ENCODE measurements around the gene AIM2.

AIM2 gene

DNA sequence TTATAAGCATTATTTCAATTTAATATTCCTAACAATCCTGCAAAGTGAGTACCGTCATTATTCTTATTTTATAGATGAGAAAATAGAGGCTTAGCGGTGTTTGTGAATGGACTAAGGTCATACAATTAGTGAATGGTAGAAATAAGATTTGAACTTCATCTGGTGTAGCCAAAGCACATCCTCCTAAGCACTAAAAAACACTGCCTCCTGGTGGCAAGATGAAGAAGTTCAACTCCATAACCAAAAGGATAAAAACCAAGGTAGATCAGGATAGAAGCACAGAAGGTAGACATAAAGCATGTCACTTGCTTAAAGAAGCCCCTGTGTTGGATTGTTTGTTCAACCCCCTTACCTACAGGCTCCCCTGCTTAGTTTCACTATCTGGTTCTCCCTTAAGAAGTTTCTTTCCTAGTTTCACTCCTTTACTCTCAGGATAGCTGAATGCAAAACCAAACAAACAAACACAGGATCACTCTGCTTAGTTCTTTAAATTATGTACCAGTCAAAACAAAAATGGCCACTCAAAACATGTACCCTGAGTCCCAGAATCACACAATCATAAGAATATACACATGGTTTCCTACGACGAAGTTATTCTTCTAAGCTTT lies 12.7 kb upstream of the AIM2 start:
- H3K27ac Mint-ChIP-seq = no peak overlapping the region
- no peaks in the 10 kb centered on the region for H3K36me3 Mint-ChIP-seq (ENCODE audit: low read depth)
- H3K4me1 Mint-ChIP-seq (ENCODE audit: low read depth) = peaks cover 35% of the 10 kb centered on the region
- no peaks in the 10 kb centered on the region for H3K27me3 Mint-ChIP-seq (ENCODE audit: low read depth)
- H3K4me3 Mint-ChIP-seq = no peak overlapping the region
- H3K9me3 Mint-ChIP-seq = no peaks in the 10 kb centered on the region

DNA sequence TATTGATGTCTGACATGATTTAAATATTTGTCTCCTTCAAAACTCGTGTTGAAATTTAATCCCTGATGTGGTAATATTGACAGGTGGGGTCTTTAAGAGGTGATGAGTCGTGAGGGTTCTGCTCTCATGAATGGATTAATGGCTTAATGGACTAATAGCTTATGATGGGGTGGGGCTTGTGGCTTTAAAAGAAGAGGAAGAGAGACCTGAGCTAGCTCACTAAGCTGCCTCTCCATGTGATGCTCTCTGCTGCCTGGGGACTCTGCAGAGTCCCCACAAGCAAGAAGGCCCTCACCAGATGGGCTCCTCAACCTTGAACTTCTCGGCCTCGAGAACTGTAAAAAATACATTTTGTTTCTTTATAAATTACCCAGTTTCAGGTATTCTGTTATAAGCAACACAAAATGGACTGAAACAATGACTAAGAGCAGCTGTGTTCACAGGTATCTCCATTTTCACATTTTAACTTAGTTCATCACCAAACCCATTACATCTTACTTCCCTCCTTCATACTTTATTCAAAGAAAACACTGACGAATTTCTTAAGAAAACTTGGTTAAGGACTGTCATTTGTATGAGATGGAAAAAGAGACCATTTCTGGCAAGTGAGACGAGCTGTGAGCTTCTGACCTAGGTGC lies 12.1 kb upstream of the AIM2 start:
- H3K36me3 Mint-ChIP-seq (ENCODE audit: low read depth) = no peaks in the 10 kb centered on the region
- no peaks in the 10 kb centered on the region for H3K27me3 Mint-ChIP-seq (ENCODE audit: low read depth)
- H3K4me1 Mint-ChIP-seq (ENCODE audit: low read depth) = peaks cover 37% of the 10 kb centered on the region
- peak overlapping the region; percentile 41 for H3K27ac Mint-ChIP-seq
- no peaks in the 10 kb centered on the region for H3K9me3 Mint-ChIP-seq
- no peak overlapping the region for H3K4me3 Mint-ChIP-seq

DNA sequence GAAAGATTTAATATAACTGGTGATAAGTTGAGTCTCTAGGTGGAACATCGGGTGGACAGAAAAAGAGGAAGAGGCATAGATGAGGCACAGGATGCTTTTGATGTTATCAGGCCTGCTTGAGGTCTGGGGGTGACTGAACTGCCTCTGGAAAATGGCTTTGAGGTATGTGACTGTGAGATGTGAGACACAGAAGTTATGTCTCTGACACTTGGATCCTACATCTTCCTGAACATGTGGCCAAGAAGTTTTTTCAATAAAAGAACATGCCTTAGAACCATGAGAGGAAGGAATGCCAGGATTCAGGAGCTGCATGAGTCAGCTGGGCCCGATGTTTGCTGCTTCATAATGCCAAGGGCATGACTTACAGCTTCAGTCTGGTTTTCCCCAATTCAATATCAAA lies 11.5 kb upstream of the AIM2 start:
- no peak overlapping the region for H3K4me3 Mint-ChIP-seq
- H3K4me1 Mint-ChIP-seq (ENCODE audit: low read depth) = peaks cover 37% of the 10 kb centered on the region
- H3K9me3 Mint-ChIP-seq = no peaks in the 10 kb centered on the region
- no peak overlapping the region for H3K27ac Mint-ChIP-seq
- H3K27me3 Mint-ChIP-seq (ENCODE audit: low read depth) = no peaks in the 10 kb centered on the region
- H3K36me3 Mint-ChIP-seq (ENCODE audit: low read depth) = no peaks in the 10 kb centered on the region

DNA sequence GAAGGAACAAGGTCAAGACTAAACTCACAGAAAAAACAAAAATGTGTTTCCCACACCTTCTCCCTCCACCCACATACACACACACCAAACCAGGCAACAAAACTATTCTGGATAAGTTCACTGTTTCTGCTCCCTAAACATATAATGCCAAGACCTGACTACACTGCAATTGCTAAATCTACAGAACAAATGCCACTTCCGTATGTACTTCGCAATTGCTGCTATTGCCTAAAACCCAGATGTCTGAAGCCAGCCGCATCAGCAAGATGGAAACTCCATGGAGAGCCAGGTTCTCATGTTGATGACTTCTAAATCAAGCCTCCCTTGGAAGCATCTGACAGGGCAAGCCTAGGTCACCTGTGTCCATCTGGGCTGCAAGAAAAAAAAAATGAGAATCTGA lies 8.3 kb upstream of the AIM2 start:
- Mint-ChIP-seq H3K27ac (no peak overlapping the region), H3K27me3 (ENCODE audit: low read depth) (no peaks in the 10 kb centered on the region), H3K36me3 (ENCODE audit: low read depth) (no peaks in the 10 kb centered on the region), H3K9me3 (no peaks in the 10 kb centered on the region), H3K4me1 (ENCODE audit: low read depth) (peaks cover 19% of the 10 kb centered on the region), H3K4me3 (no peak overlapping the region)

DNA sequence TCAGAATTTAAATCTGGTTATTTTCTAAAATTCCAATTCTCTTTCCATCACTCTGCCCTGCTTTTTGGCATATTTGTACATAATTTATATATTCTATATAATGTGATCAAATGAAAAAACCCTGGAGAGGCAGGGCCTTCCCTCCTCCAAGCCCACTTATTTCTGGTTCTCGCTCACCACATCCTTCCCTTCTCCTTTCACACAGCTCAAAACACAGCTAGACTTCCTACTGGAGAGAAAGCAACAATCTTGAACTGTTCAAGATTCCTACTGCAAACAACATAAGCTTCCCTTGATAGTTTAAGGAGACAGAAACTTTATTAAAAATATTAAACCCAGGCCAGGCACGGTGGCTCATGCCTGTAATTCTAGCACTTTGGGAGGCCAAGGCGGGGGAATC lies 7.6 kb upstream of the AIM2 start:
- Mint-ChIP-seq H3K4me1 (ENCODE audit: low read depth) (peaks cover 17% of the 10 kb centered on the region), H3K9me3 (no peaks in the 10 kb centered on the region), H3K27ac (no peak overlapping the region), H3K4me3 (no peak overlapping the region), H3K27me3 (ENCODE audit: low read depth) (no peaks in the 10 kb centered on the region), H3K36me3 (ENCODE audit: low read depth) (no peaks in the 10 kb centered on the region)

DNA sequence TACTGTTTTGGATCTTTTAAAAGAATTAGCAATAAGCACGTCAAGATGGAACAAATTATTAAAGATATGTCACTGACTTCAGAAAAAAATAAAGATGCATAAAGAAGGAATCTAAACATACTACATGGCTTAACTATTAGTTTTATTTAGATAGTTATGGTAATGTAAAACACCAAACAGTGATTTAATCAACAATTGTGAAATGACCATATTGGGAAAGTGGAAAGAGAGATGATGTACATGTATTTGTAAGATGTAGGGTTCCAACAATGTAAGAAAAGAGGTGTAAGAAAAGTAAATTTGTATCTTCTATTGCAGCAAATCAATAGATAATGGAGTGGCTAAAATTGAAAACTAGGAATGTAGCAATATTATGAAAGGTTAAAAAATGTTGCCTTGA lies 6.4 kb upstream of the AIM2 start:
- no peak overlapping the region for H3K4me3 Mint-ChIP-seq
- H3K27ac Mint-ChIP-seq = no peak overlapping the region
- peaks cover 10% of the 10 kb centered on the region for H3K4me1 Mint-ChIP-seq (ENCODE audit: low read depth)
- peaks cover 4% of the 10 kb centered on the region for H3K27me3 Mint-ChIP-seq (ENCODE audit: low read depth)
- H3K9me3 Mint-ChIP-seq = peaks cover 2% of the 10 kb centered on the region
- no peaks in the 10 kb centered on the region for H3K36me3 Mint-ChIP-seq (ENCODE audit: low read depth)

DNA sequence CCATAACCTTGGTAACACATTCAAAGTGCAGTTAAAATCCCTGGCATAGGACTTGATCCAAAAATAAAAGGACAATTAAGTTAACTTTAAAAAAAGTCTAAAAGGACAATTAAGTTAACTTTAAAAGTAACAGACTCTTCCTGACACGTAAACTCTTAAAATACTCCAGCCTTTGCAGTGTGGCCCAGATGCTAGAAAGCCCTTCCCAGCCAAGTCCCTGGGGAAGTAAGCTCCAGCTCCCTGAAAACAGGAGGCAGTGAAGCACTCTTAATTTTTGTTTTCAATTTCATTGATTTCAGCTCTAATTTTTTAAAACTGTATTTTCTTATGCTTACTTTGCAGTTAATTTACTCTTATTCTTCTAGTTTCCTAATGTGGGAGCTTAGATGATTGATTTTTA lies 5.1 kb upstream of the AIM2 start:
- Mint-ChIP-seq H3K4me1 (ENCODE audit: low read depth) (peaks cover 17% of the 10 kb centered on the region), H3K27me3 (ENCODE audit: low read depth) (peaks cover 4% of the 10 kb centered on the region), H3K9me3 (peaks cover 5% of the 10 kb centered on the region), H3K27ac (no peak overlapping the region), H3K36me3 (ENCODE audit: low read depth) (peaks cover 3% of the 10 kb centered on the region), H3K4me3 (no peak overlapping the region)

DNA sequence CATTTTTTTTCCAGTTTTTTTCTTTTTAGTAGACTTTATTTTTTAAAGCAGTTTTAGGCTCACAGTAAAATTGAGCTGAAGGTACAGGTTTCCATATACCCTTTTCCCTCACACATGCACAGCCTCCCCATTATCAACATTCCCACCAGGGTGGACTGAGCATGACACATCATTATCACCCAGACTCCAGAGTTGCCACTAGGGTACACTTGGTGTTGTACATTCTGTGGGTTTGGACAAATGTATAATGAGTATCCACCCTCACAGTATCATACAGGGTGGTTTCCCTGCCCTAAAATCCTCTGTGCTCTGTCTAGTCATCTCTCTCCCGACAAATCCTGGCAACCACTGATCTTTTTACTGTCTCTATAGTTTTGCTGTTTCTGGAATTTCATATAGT lies 3.0 kb upstream of the AIM2 start:
- H3K27me3 Mint-ChIP-seq (ENCODE audit: low read depth) = peaks cover 4% of the 10 kb centered on the region
- H3K27ac Mint-ChIP-seq = no peak overlapping the region

DNA sequence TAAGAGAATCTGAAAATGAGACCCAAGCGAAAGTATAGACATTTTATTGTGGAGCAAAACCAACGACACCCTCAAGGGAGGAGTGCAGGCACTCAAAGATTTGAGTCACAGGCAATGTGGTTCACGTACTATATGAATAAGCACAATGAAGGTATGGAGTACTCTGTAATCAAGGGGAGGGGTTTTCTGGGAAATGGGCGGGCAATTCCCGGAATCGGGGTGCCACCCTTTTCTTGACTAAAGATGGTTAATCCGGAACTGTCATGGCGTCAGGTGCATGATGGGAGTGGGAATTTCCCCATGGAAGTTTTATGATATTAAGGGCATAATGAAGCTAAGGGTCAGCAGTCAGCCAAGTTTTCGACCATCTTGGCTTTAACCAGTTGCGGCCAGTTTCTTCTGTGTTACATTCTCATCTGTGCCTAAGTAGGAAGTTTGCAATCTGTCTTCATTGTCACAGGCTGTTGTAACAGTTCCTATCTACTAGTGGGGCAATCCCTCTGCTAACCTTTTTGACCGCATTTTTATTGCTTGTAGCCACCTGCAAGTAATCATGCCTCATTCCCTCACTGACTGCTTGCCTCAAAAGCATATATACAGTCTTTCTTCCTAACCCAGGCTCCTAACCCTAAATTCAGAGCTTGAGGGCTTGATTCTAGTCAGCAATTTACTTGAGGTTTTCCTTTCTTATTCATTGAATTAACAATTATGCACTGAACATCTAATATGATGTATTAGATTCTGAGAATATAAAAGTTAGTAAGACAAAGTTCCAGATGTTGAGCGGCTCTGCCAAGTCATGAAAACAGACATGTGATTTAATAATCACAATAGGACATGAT lies 775 bp upstream of the AIM2 start:
- peaks cover 9% of the 10 kb centered on the region for H3K36me3 Mint-ChIP-seq (ENCODE audit: low read depth)
- peak overlapping the region; percentile 83 for H3K4me3 Mint-ChIP-seq
- peaks cover 39% of the 10 kb centered on the region for H3K4me1 Mint-ChIP-seq (ENCODE audit: low read depth)
- peak overlapping the region; percentile 97 for H3K27ac Mint-ChIP-seq
- peaks cover 5% of the 10 kb centered on the region for H3K9me3 Mint-ChIP-seq
- peaks cover 4% of the 10 kb centered on the region for H3K27me3 Mint-ChIP-seq (ENCODE audit: low read depth)

More for the DNA sequence above, 3.0 kb upstream of the AIM2 start:
- Mint-ChIP-seq H3K9me3 (peaks cover 5% of the 10 kb centered on the region), H3K36me3 (ENCODE audit: low read depth) (peaks cover 3% of the 10 kb centered on the region), H3K4me3 (no peak overlapping the region), H3K4me1 (ENCODE audit: low read depth) (peaks cover 32% of the 10 kb centered on the region)

DNA sequence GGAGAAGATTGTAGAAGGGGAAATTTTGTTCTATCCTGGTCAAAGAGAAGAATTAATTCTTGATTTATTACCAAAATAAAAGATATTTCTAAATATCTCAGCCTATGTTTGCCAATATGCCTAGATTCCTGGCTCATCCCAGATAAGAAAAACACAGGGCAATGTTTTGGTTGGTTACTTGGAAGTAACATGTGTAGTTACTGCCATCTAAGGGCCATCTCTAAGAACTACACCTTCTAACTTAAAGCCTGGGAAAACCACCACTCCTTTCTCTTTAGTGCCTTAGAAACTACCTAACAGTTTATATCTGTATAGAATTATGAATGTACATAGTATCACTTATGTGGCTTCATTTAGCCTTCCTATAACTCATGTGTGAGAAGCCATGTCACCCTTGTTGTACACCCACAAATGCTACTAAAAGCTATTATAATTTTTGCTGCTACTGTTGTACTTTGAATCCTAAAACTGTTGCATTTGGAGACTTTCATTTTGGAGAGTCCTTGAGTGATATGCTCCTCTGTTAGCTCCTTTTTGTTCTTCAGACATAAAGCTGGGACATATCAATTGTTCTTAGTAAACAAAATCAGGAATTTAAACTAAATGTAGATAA lies 4.5 kb downstream of the AIM2 start:
- H3K4me1 Mint-ChIP-seq (ENCODE audit: low read depth) = peaks cover 48% of the 10 kb centered on the region
- no peak overlapping the region for H3K27ac Mint-ChIP-seq
- no peaks in the 10 kb centered on the region for H3K9me3 Mint-ChIP-seq
- no peak overlapping the region for H3K4me3 Mint-ChIP-seq
- peaks cover 14% of the 10 kb centered on the region for H3K36me3 Mint-ChIP-seq (ENCODE audit: low read depth)
- no peaks in the 10 kb centered on the region for H3K27me3 Mint-ChIP-seq (ENCODE audit: low read depth)

DNA sequence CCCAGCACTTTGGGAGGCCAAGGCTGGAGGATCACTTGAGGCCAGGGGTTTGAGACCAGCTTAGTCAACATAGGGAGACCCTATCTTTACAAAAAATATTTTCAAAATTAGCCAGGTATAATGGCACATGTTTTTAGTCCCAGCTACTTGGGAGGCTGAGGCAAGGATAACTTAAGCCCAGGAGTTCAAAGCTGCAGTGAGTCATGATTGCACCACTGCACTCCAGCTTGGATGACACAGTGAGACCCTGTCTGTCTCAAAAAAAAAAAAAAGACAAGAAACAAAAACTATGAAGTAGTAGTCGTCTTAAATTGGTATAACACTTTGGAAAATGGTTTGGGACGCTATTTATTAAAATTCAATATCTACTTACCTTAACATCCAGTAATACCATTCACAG lies 7.7 kb downstream of the AIM2 start:
- Mint-ChIP-seq H3K36me3 (ENCODE audit: low read depth) (peaks cover 18% of the 10 kb centered on the region), H3K27me3 (ENCODE audit: low read depth) (no peaks in the 10 kb centered on the region), H3K4me3 (no peak overlapping the region), H3K4me1 (ENCODE audit: low read depth) (peaks cover 30% of the 10 kb centered on the region), H3K9me3 (no peaks in the 10 kb centered on the region), H3K27ac (no peak overlapping the region)

DNA sequence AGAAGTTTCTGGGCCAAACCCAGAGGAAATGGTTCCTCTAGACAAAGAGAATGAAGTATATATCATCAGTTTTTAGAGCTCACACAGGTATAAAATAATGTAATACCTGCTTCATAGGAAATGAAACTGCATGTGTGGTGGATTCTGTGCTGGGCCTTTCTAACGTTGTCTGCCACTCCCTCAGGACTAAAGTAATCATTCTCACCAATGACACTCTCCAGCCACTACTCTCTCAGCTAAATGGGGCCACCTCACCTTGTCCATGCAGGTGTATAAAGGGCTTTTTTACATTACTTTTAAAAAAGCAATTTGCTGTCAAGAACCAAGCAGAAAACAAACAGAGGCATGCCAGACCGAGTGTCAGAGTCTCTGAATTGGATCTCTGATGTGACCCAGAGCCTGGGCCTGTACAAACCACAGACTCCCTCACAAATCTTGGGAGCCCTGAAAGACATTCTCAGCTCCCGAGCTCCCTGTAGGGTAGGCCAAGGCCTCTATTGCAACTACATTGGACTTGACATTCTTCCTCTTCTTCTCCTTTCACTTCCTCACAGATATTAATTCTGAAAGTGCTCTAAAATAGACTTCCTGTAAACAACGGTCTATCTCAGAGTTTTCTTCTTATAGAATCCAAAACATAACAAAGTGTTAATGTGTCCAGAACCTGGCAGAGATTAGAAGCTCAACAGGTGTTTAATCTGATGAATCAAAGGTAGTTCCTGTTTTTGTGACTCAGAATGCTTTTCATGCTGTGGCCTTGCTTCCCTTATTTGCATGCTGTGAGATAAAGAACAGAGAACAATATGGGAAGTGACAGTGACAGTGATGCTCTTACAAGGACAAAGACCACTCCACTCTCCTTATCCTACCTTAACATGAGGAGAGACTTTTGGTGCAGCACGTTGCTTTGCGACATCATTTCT lies 8.6 kb downstream of the AIM2 start:
- H3K4me1 Mint-ChIP-seq (ENCODE audit: low read depth) = peaks cover 30% of the 10 kb centered on the region
- peak overlapping the region; percentile 75 for H3K4me3 Mint-ChIP-seq
- no peaks in the 10 kb centered on the region for H3K27me3 Mint-ChIP-seq (ENCODE audit: low read depth)
- peak overlapping the region; percentile 96 for H3K27ac Mint-ChIP-seq
- H3K9me3 Mint-ChIP-seq = no peaks in the 10 kb centered on the region
- H3K36me3 Mint-ChIP-seq (ENCODE audit: low read depth) = peaks cover 24% of the 10 kb centered on the region

DNA sequence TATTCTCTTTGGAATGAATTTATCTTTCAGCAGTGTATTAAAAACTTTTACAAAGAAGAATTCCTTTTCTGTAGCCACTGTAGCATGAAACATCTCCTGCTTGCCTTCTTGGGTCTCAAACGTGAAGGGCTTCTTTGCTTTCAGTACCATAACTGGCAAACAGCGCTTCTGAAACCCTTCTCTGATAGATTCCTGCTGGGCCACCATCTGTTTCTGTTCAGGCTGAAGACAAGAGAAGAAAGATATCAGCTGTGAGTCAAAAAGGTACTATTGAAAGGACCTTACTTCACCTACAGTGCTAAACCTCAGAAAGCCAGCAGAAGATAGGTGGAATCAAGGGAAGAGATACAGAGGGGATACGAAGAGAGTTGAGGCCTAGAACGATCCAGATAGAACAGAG lies 10.5 kb downstream of the AIM2 start:
- H3K27ac Mint-ChIP-seq = peak overlapping the region; percentile 28
- H3K4me3 Mint-ChIP-seq = no peak overlapping the region
- peaks cover 21% of the 10 kb centered on the region for H3K36me3 Mint-ChIP-seq (ENCODE audit: low read depth)
- H3K9me3 Mint-ChIP-seq = no peaks in the 10 kb centered on the region
- H3K27me3 Mint-ChIP-seq (ENCODE audit: low read depth) = no peaks in the 10 kb centered on the region
- peaks cover 19% of the 10 kb centered on the region for H3K4me1 Mint-ChIP-seq (ENCODE audit: low read depth)

DNA sequence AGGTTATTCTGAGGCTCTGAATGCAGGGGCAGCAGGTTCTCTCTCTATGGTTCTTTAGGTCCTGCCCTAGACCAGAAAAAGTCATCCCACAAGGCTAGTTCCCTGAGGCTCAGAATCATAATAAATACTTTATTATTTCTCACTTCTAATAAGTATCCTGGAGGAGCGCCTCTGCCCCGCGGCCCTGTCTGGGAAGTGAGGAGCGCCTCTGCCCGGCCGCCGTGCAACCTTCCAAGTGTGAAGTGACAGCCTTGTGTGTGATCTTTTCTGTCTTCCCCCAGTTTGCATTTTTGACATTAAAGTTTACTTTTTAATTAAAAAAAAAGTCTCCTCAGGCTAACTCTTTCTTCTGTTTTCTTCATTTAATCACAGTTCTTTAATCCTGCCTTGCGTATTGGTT lies 11.5 kb downstream of the AIM2 start:
- Mint-ChIP-seq H3K4me1 (ENCODE audit: low read depth) (peaks cover 21% of the 10 kb centered on the region), H3K27ac (no peak overlapping the region), H3K9me3 (no peaks in the 10 kb centered on the region), H3K36me3 (ENCODE audit: low read depth) (peaks cover 25% of the 10 kb centered on the region), H3K4me3 (no peak overlapping the region), H3K27me3 (ENCODE audit: low read depth) (no peaks in the 10 kb centered on the region)
